ENCODE results near the gene GNL3. TPM values are rescaled to one million over a fixed set of nuclear protein-coding genes. Genes with fewer than 3 reads are reported as not detected.

The GNL3 gene
- total and polyA plus RNA-seq, 2 donors (not counting 3 experiments of a cell fraction or from before 2014, with no cell fraction given), result 27.8 to 109 TPM

DNA sequence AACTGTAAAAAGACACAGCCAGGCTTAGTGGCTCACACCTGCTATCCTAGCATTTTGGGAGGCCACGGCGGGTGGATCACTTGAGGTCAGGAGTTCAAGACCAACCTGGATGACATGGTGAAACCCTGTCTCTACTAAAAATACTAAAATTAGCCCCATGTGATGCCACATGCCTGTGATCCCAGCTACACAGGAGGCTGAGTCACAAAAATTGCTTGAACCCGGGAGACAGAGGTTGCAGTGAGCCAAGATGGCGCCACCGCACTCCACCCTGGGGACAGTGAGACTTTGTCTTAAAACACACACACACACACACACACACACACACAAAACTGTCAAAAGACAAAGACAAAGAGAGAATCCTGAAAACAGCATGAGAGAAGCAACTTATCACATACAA lies 38.1 kb downstream of the GNL3 start:
- Histone ChIP-seq H2AFZ (ENCODE audit: low read depth, low read length) (no peak overlapping the region), H3K9me3 (replicated peaks; ENCODE audit: control insufficient read depth, insufficient read depth, low read length) (no peaks in the 10 kb centered on the region), H3K27ac (ENCODE audit: insufficient read depth, low read depth, low read length) (no peak overlapping the region), H3K4me1 (ENCODE audit: control insufficient read depth, extremely low read depth, insufficient read depth, low read length) (no peaks in the 10 kb centered on the region), H3K9me1 (replicated peaks; ENCODE audit: control insufficient read depth, extremely low read depth, insufficient read depth, low read length) (no peaks in the 10 kb centered on the region), H3K4me2 (ENCODE audit: insufficient read depth, low read length) (no peak overlapping the region), H3K79me2 (ENCODE audit: control insufficient read depth, insufficient read depth, low read length) (no peaks in the 10 kb centered on the region), H3K36me3 (ENCODE audit: control insufficient read depth in 2 of 2, extremely low read depth in 1 of 2, insufficient read depth in 2 of 2, low read length in 2 of 2) (peaks cover 0 to 2% of the 10 kb centered on the region in 2 experiments), H3K27me3 (ENCODE audit: control insufficient read depth in 2 of 2, insufficient read depth in 2 of 2, low read length in 2 of 2) (no peaks in the 10 kb centered on the region), H3K4me3 (replicated peaks in 1 of 3; ENCODE audit: insufficient read depth in 1 of 3, low read depth in 1 of 3, low read length in 3 of 3) (no peak overlapping the region), H3K9ac (replicated peaks; ENCODE audit: extremely low read depth, insufficient read depth, low read length) (no peak overlapping the region), H4K20me1 (replicated peaks; ENCODE audit: control insufficient read depth, extremely low read depth, insufficient read depth, low read length) (no peaks in the 10 kb centered on the region)
- ChIA-PET CTCF (no interaction called here), POLR2A (no interaction called here)
- FAIRE-seq (no peak), DNase-seq (ENCODE audit: low read depth, low spot score) (no peak)
- TF ChIP-seq JUN (IDR thresholded peaks at IDR 0.05; ENCODE audit: borderline replicate concordance, insufficient read depth, insufficient read length, low read depth) (no peak), CTCF (IDR thresholded peaks at IDR 0.05; ENCODE audit: extremely low read depth in 1 of 2, insufficient read depth in 1 of 2, low read depth in 1 of 2, low read length in 2 of 2) (no peak), GATA2 (IDR thresholded peaks at IDR 0.05; ENCODE audit: insufficient read depth, insufficient read length, low read depth, low read length) (no peak), EZH2 (IDR thresholded peaks at IDR 0.05; ENCODE audit: borderline replicate concordance, low read depth, low read length, severe bottlenecking) (no peak), FOS (IDR thresholded peaks at IDR 0.05; ENCODE audit: borderline replicate concordance, insufficient read depth, low read length) (no peak)
- BruUV-seq (replicated peaks), result no TSS peak
- intact Hi-C loops (cut with micrococcal nuclease), result no loop called here
- dilution Hi-C loops (cut with MboI; ENCODE audit: extremely low pct_ligation_motif_present, low sequenced_read_pairs), result no loop called here

DNA sequence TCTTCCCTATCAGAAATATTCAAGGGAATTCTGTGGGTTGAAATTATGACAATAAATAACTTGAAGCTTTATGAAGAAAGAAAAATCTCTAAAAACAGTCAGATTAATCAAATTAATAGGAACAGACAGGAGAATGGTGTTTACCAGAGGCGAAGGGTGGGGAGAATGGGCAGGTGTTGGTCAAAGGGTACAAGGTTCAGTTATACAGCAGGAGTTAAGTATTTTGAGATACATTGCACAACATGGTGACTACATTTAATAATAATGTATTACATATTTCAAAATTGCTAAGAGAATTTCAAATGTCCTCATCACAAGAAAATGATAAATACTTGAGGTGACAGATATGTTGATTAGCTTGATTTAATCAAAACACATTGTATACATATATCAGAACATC lies 38.7 kb downstream of the GNL3 start:
- TF ChIP-seq MYC (IDR thresholded peaks at IDR 0.05; ENCODE audit: low read depth, low read length) (no peak), EZH2 (IDR thresholded peaks at IDR 0.05; ENCODE audit: borderline replicate concordance, low read depth, low read length, severe bottlenecking) (no peak), CTCF (IDR thresholded peaks at IDR 0.05; ENCODE audit: extremely low read depth in 1 of 2, insufficient read depth in 1 of 2, low read depth in 1 of 2, low read length in 2 of 2) (no peak), POLR2A (IDR thresholded peaks at IDR 0.05; ENCODE audit: low read depth, low read length) (no peak), FOS (IDR thresholded peaks at IDR 0.05; ENCODE audit: borderline replicate concordance, insufficient read depth, low read length) (no peak), POLR2AphosphoS5 (IDR thresholded peaks at IDR 0.05; ENCODE audit: insufficient read depth, low read depth, low read length) (no peak), JUN (IDR thresholded peaks at IDR 0.05; ENCODE audit: borderline replicate concordance, insufficient read depth, insufficient read length, low read depth) (no peak), GATA2 (IDR thresholded peaks at IDR 0.05; ENCODE audit: insufficient read depth, insufficient read length, low read depth, low read length) (no peak)
- TF ChIP-seq, protein P1, sequence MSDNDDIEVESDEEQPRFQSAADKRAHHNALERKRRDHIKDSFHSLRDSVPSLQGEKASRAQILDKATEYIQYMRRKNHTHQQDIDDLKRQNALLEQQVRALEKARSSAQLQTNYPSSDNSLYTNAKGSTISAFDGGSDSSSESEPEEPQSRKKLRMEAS (IDR thresholded peaks at IDR 0.05; ENCODE audit: insufficient read depth, insufficient read length), result no peak
- DNase-seq (ENCODE audit: low read depth, low spot score), result no peak
- POLR2A ChIA-PET, result no interaction called here
- no peak overlapping the region for H3K4me3 ChIP-seq (replicated peaks in 1 of 3; ENCODE audit: insufficient read depth in 1 of 3, low read depth in 1 of 3, low read length in 3 of 3)
- H3K4me1 ChIP-seq (ENCODE audit: control insufficient read depth, extremely low read depth, insufficient read depth, low read length), result no peaks in the 10 kb centered on the region
- intact Hi-C loops (cut with micrococcal nuclease) (no loop called here), dilution Hi-C loops (cut with MboI; ENCODE audit: extremely low pct_ligation_motif_present, low sequenced_read_pairs) (no loop called here)
- no peak for FAIRE-seq
- no peak overlapping the region for H2AFZ ChIP-seq (ENCODE audit: low read depth, low read length)
- H3K27me3 ChIP-seq (ENCODE audit: control insufficient read depth in 2 of 2, insufficient read depth in 2 of 2, low read length in 2 of 2), result no peaks in the 10 kb centered on the region
- CTCF ChIA-PET, result no interaction called here
- H3K36me3 ChIP-seq (ENCODE audit: control insufficient read depth in 2 of 2, extremely low read depth in 1 of 2, insufficient read depth in 2 of 2, low read length in 2 of 2), result no peaks in the 10 kb centered on the region
- H3K79me2 ChIP-seq (ENCODE audit: control insufficient read depth, insufficient read depth, low read length), result no peaks in the 10 kb centered on the region
- no TSS peak for BruUV-seq (replicated peaks)
- no peaks in the 10 kb centered on the region for H3K9me3 ChIP-seq (replicated peaks; ENCODE audit: control insufficient read depth, insufficient read depth, low read length)
- H3K27ac ChIP-seq (ENCODE audit: insufficient read depth, low read depth, low read length), result no peak overlapping the region
- no peaks in the 10 kb centered on the region for H4K20me1 ChIP-seq (replicated peaks; ENCODE audit: control insufficient read depth, extremely low read depth, insufficient read depth, low read length)
- H3K4me2 ChIP-seq (ENCODE audit: insufficient read depth, low read length), result no peak overlapping the region
- H3K9ac ChIP-seq (replicated peaks; ENCODE audit: extremely low read depth, insufficient read depth, low read length), result no peak overlapping the region
- no peaks in the 10 kb centered on the region for H3K9me1 ChIP-seq (replicated peaks; ENCODE audit: control insufficient read depth, extremely low read depth, insufficient read depth, low read length)

Measured in endothelial cell of umbilical vein (primary cell).